GM13977 (cell line): ENCODE measurements around the gene KRT20.
"Not testable (repeated sequence)": the region's sequence is repeated elsewhere in the genome, so short reads cannot be mapped to it uniquely, and the experiment has no call there.

ENCODE experiments used
- DNase-seq: peaks from one replicate; pipeline ENCODE4 v3.0.0; 2012; ENCODE audit warnings: low spot score
- CTCF ChIP-seq: IDR thresholded peaks from 2 replicates; pipeline ENCODE4 v1.5.1; 2012; ENCODE audit warnings: mild to moderate bottlenecking, control low read depth; ENCODE audit not compliant: insufficient read depth; ENCODE audit errors: extremely low read depth, missing control alignments
- in situ Hi-C: fragments of 300-500 bp; cut with MboI; formaldehyde crosslinking; loops from one replicate; pipeline ENCODE4 v1.12.0; 2022; ENCODE audit warnings: low sequenced_read_pairs, low pct_unique_long_range_greater_than_20kb, mixed read lengths, inconsistent platforms; ENCODE audit not compliant: unreplicated experiment

KRT20 gene

GRCh38 chr17:40884708-40885512, at the start of gene KRT20:
Gene KRT20, minus strand, starts transcription at chr17:40885242. Its CDS starts 57 bp downstream, at chr17:40885185.
- DNase-seq, result no peak
- in situ Hi-C loops, result no loop called here

GRCh38 chr17:40932608-40933007, 47.6 kb upstream of the KRT20 start:
- no peak for DNase-seq
- TF ChIP-seq CTCF, result no peak
- in situ Hi-C loops, result no loop called here

More at GRCh38 chr17:40884708-40885512, at the start of gene KRT20:
- TF ChIP-seq CTCF, result no peak

GRCh38 chr17:40931311-40931710, 46.3 kb upstream of the KRT20 start:
- DNase-seq, result no peak
- TF ChIP-seq CTCF, result no peak
- in situ Hi-C loops, result no loop called here

GRCh38 chr17:40926341-40926740, 41.3 kb upstream of the KRT20 start:
- no peak for DNase-seq
- in situ Hi-C loops, result no loop called here
- no peak for TF ChIP-seq CTCF

- no peak for DNase-seq
- no peak for TF ChIP-seq CTCF
- in situ Hi-C loops, result loop anchor here (25.0 kb wide), 1 partner anchor 740 kb away; no protein-coding TSS in a partner anchor
Observed at GRCh38 chr17:40922239-40922638, 37.2 kb upstream of the KRT20 start.

GRCh38 chr17:40921026-40921425, 36.0 kb upstream of the KRT20 start:
- no peak for DNase-seq
- in situ Hi-C loops, result loop anchor here (25.0 kb wide), 1 partner anchor 741 kb away; no protein-coding TSS in a partner anchor
- no peak for TF ChIP-seq CTCF

GRCh38 chr17:40917116-40917515, 32.1 kb upstream of the KRT20 start:
- DNase-seq, result not testable (repeated sequence)
- in situ Hi-C loops, result loop anchor here (25.0 kb wide), 1 partner anchor 745 kb away; no protein-coding TSS in a partner anchor
